GM12874 (cell line): ENCODE results near the gene ATOX1.
A peak's percentile ranks its signal among the peaks of the same experiment; 100 is the strongest.

Experiments used
- CTCF ChIP-seq: IDR thresholded peaks from 2 replicates; pipeline ENCODE4 v1.5.1; 2011; ENCODE audit warnings: low read depth, mild to moderate bottlenecking, control low read depth, low read length, moderate library complexity; ENCODE audit not compliant: insufficient read depth

ATOX1 gene

GRCh38 chr5:151773951-151774350 lies 15.5 kb upstream of the ATOX1 start:
- TF ChIP-seq CTCF, result no peak

GRCh38 chr5:151772846-151773561 lies 14.6 kb upstream of the ATOX1 start:
- TF ChIP-seq CTCF, result no peak

GRCh38 chr5:151772029-151772845 lies 13.8 kb upstream of the ATOX1 start:
- TF ChIP-seq CTCF, result no peak

- peak; percentile 58 for TF ChIP-seq CTCF
These were observed 13.0 kb upstream of the ATOX1 start, which contains the start of gene G3BP1 for GRCh38 chr5:151771259-151772028. TSS of gene G3BP1 (plus strand) at chr5:151771954. CDS start at chr5:151786621, 14,667 bp downstream.

- TF ChIP-seq CTCF, result peak; percentile 38
These were observed 12.2 kb upstream of the ATOX1 start for GRCh38 chr5:151770383-151771258.

- no peak for TF ChIP-seq CTCF
These were observed 8.5 kb upstream of the ATOX1 start for GRCh38 chr5:151766975-151767374.
